ENCODE measurements around the gene CBLB.

DNA sequence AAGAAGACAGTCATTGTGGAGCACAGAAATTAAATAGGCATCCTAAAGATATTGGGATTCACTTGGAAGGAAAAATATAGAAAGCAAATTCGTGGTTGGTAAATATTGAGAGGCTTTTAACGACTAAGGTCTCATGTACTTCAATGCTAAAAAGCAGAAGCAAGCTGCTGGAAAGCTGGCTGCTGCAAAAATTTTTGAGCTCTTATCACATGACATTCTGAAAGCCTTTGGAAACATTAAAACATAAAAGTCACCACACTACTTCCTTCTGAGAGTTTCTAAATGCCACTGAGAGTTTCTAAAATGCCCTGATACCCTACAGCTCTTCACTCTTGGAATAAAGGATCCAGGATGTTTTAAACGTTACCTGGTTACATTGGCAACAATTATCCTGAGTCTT is 39.0 kb upstream of the CBLB start:
- no peak for TF ChIP-seq POLR2A (IDR thresholded peaks at IDR 0.05)
- TF ChIP-seq, protein P1, sequence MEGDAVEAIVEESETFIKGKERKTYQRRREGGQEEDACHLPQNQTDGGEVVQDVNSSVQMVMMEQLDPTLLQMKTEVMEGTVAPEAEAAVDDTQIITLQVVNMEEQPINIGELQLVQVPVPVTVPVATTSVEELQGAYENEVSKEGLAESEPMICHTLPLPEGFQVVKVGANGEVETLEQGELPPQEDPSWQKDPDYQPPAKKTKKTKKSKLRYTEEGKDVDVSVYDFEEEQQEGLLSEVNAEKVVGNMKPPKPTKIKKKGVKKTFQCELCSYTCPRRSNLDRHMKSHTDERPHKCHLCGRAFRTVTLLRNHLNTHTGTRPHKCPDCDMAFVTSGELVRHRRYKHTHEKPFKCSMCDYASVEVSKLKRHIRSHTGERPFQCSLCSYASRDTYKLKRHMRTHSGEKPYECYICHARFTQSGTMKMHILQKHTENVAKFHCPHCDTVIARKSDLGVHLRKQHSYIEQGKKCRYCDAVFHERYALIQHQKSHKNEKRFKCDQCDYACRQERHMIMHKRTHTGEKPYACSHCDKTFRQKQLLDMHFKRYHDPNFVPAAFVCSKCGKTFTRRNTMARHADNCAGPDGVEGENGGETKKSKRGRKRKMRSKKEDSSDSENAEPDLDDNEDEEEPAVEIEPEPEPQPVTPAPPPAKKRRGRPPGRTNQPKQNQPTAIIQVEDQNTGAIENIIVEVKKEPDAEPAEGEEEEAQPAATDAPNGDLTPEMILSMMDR (IDR thresholded peaks at IDR 0.05): no peak

Data from adrenal gland (tissue), 5 donors.